GM23338 (cell line): ENCODE data around the gene PRR33. TPM values are rescaled to one million over a fixed set of nuclear protein-coding genes. Genes with fewer than 3 reads are reported as not detected.

Experiments used
- ATAC-seq: fragments of 200-7000 bp; cut with Tn5 transposase; 3 replicates; pipeline ENCODE4 v1.9.1; 2020
- DNase-seq: peaks from one replicate; pipeline ENCODE4 v3.0.0-alpha.2; 2015; ENCODE audit warnings: low spot score
- H2AFZ ChIP-seq: fragments of 200-600 bp; sonication (generic); 2 replicates; pipeline ENCODE4 v1.8.0; 2016; ENCODE audit warnings: antibody characterized with exemption, mild to moderate bottlenecking, moderate library complexity
- H3F3A ChIP-seq: fragments of 200-600 bp; sonication (generic); replicated peaks from 2 replicates; pipeline ENCODE4 v1.8.0; 2017; ENCODE audit warnings: antibody characterized with exemption, mixed run types, low read depth
- H3K27ac ChIP-seq: fragments of 200-600 bp; sonication (generic); 2 replicates; pipeline ENCODE4 v1.6.1; 2016; ENCODE audit warnings: low read depth
- H3K27me3 ChIP-seq: fragments of 200-600 bp; sonication (generic); 2 replicates; pipeline ENCODE4 v1.8.0; 2016; ENCODE audit warnings: mild to moderate bottlenecking, mixed run types, moderate library complexity; ENCODE audit not compliant: insufficient read depth
- H3K36me3 ChIP-seq: fragments of 200-600 bp; sonication (generic); 2 replicates; pipeline ENCODE4 v1.8.0; 2016; ENCODE audit warnings: mild to moderate bottlenecking; ENCODE audit not compliant: insufficient read depth
- H3K4me1 ChIP-seq: fragments of 200-600 bp; sonication (generic); 2 replicates; pipeline ENCODE4 v1.8.0; 2016; ENCODE audit warnings: mild to moderate bottlenecking, moderate library complexity; ENCODE audit not compliant: insufficient read depth
- H3K4me2 ChIP-seq: fragments of 200-600 bp; sonication (generic); 2 replicates; pipeline ENCODE4 v1.7.1; 2017; ENCODE audit warnings: mixed run types
- H3K4me3 ChIP-seq: fragments of 200-600 bp; sonication (generic); 2 replicates; pipeline ENCODE4 v1.6.1; 2016; ENCODE audit warnings: mixed run types
- H3K79me2 ChIP-seq: fragments of 200-600 bp; sonication (generic); replicated peaks from 2 replicates; pipeline ENCODE4 v1.8.0; 2017; ENCODE audit warnings: mild to moderate bottlenecking; ENCODE audit not compliant: insufficient read depth
- H3K9me2 ChIP-seq: fragments of 200-600 bp; sonication (generic); 2 replicates; pipeline ENCODE4 v1.8.0; 2017; ENCODE audit not compliant: insufficient read depth
- H4K20me1 ChIP-seq: fragments of 200-600 bp; sonication (generic); replicated peaks from 2 replicates; pipeline ENCODE4 v1.8.0; 2017; ENCODE audit warnings: mild to moderate bottlenecking; ENCODE audit not compliant: insufficient read depth
- H3K27ac Mint-ChIP-seq: 2 replicates; pipeline ENCODE4 v1.8.0; 2020; ENCODE audit warnings: inconsistent platforms, mild to moderate bottlenecking, moderate library complexity, mixed read lengths
- H3K27me3 Mint-ChIP-seq: 3 replicates; pipeline ENCODE4 v1.8.0; 2022; ENCODE audit warnings: low read depth, mild to moderate bottlenecking, moderate library complexity, mixed read lengths, inconsistent platforms; ENCODE audit not compliant: insufficient read depth, poor library complexity
- H3K36me3 Mint-ChIP-seq: 3 replicates; pipeline ENCODE4 v1.8.0; 2021; ENCODE audit warnings: low read depth, mild to moderate bottlenecking, inconsistent platforms, moderate library complexity, mixed read lengths
- H3K4me1 Mint-ChIP-seq: 3 replicates; pipeline ENCODE4 v1.8.0; 2020; ENCODE audit warnings: mild to moderate bottlenecking, inconsistent platforms, mixed read lengths
- H3K4me3 Mint-ChIP-seq: 3 replicates; pipeline ENCODE4 v1.8.0; 2021; ENCODE audit warnings: moderate library complexity, mild to moderate bottlenecking, inconsistent platforms, mixed read lengths
- H3K9me3 Mint-ChIP-seq: 3 replicates; pipeline ENCODE4 v1.8.0; 2020; ENCODE audit warnings: moderate library complexity, mild to moderate bottlenecking, inconsistent platforms, mixed read lengths
- CREB1 ChIP-seq: fragments of 250-450 bp; sonication (Bioruptor Pico); IDR thresholded peaks from 2 replicates; pipeline ENCODE4 v1.5.0; 2020; ENCODE audit warnings: low read depth, mild to moderate bottlenecking, moderate library complexity
- CTCF ChIP-seq, 2 experiments: fragments of 200-600 bp in 1 of 2; sonication (generic) in 1 of 2; conservative IDR thresholded peaks; 2 replicates each; pipeline versions ENCODE4 v1.5.1 to v1.6.1; 2016 to 2017; ENCODE audit warnings: antibody characterized with exemption in 2 of 2, low read depth in 2 of 2, mild to moderate bottlenecking in 2 of 2, moderate library complexity in 1 of 2
- ETS1 ChIP-seq: IDR thresholded peaks from 2 replicates; pipeline ENCODE4 v1.6.1; 2016; ENCODE audit warnings: antibody characterized with exemption
- EZH2 ChIP-seq: fragments of 200-600 bp; sonication (generic); IDR thresholded peaks from one replicate; pipeline ENCODE4 v1.8.0; 2017; ENCODE audit warnings: antibody characterized with exemption, mild to moderate bottlenecking, low read depth; ENCODE audit not compliant: unreplicated experiment
- EZH2phosphoT487 ChIP-seq: fragments of 200-600 bp; sonication (generic); IDR thresholded peaks from one replicate; pipeline ENCODE4 v1.8.1; 2018; ENCODE audit warnings: antibody characterized with exemption; ENCODE audit not compliant: unreplicated experiment
- JUNB ChIP-seq: IDR thresholded peaks from one replicate; pipeline ENCODE4 v1.6.1; 2016; ENCODE audit warnings: antibody characterized with exemption; ENCODE audit not compliant: unreplicated experiment
- NANOG ChIP-seq: IDR thresholded peaks from 2 replicates; pipeline ENCODE4 v1.6.1; 2016; ENCODE audit warnings: antibody characterized with exemption, borderline replicate concordance
- POLR2AphosphoS5 ChIP-seq: IDR thresholded peaks from 2 replicates; pipeline ENCODE4 v1.6.1; 2016; ENCODE audit warnings: antibody characterized with exemption, low read depth
- REST ChIP-seq: IDR thresholded peaks from one replicate; pipeline ENCODE4 v1.6.1; 2018; ENCODE audit warnings: antibody characterized with exemption; ENCODE audit not compliant: unreplicated experiment
- STAT1 ChIP-seq: IDR thresholded peaks from one replicate; pipeline ENCODE4 v1.6.1; 2016; ENCODE audit warnings: antibody characterized with exemption; ENCODE audit not compliant: unreplicated experiment
- ZNF114 ChIP-seq: fragments of 250-450 bp; sonication (Bioruptor Pico); IDR thresholded peaks from 2 replicates; pipeline ENCODE4 v1.5.0; 2020; ENCODE audit warnings: mild to moderate bottlenecking, moderate library complexity
- ZNF331 ChIP-seq: fragments of 250-450 bp; sonication (Bioruptor Pico); IDR thresholded peaks from 2 replicates; pipeline ENCODE4 v1.5.0; 2020; ENCODE audit warnings: low read depth, mild to moderate bottlenecking, moderate library complexity
- ZNF462 ChIP-seq: fragments of 250-450 bp; sonication (Bioruptor Pico); IDR thresholded peaks from 2 replicates; pipeline ENCODE4 v1.5.0; 2020; ENCODE audit warnings: mild to moderate bottlenecking, moderate library complexity
- polyA plus RNA-seq: library from polyadenylated mRNA; unstranded; fragments of >200 nt; fragmentation: Nextera tagmentation; extraction: Ambion mirVana; gene quantifications from 2 replicates; pipeline ENCODE4 v1.2.1, GENCODE V29; 2016
- total RNA-seq: library from RNA; depleted of rRNA; stranded (reverse); fragments of >200 nt; shearing (Covaris generic); gene quantifications from 2 replicates; pipeline ENCODE4 v1.2.3, GENCODE V29; 2014

Gene PRR33
- total and polyA plus RNA-seq, 2 experiments from 2014 or later = not detected

- H3K36me3 ChIP-seq = no peaks in the 10 kb centered on the region
- DNase-seq (peak; percentile 28), ATAC-seq (peak; percentile 67)
- no peak overlapping the region for H3K4me3 Mint-ChIP-seq
- no peaks in the 10 kb centered on the region for H3K9me2 ChIP-seq
- no peaks in the 10 kb centered on the region for H3K27me3 ChIP-seq
- H3K4me2 ChIP-seq = peak overlapping the region; percentile 24; the same call in 1 of the 2 replicates
- no peak overlapping the region for H3K27ac Mint-ChIP-seq
- H2AFZ ChIP-seq = peak overlapping the region; percentile 94
- H3K27ac ChIP-seq = peak overlapping the region; percentile 69
- H3K9me3 Mint-ChIP-seq = no peaks in the 10 kb centered on the region
- H3K36me3 Mint-ChIP-seq = no peaks in the 10 kb centered on the region
- H4K20me1 ChIP-seq = no peaks in the 10 kb centered on the region
- H3K4me1 ChIP-seq = peaks cover 27% of the 10 kb centered on the region; the same call in 1 of the 2 replicates
- H3K4me1 Mint-ChIP-seq = peaks cover 19% of the 10 kb centered on the region
- no peak overlapping the region for H3K4me3 ChIP-seq
- H3F3A ChIP-seq = no peaks in the 10 kb centered on the region
- H3K79me2 ChIP-seq = no peaks in the 10 kb centered on the region
- peaks cover 3% of the 10 kb centered on the region for H3K27me3 Mint-ChIP-seq
- no peak for TF ChIP-seq ZNF331 (CRISPR knock-in tag)
- TF ChIP-seq STAT1 = no peak
- no peak for TF ChIP-seq EZH2phosphoT487
- no peak for TF ChIP-seq CREB1 (CRISPR knock-in tag)
- TF ChIP-seq ZNF462 = no peak
- no peak for TF ChIP-seq NANOG
- TF ChIP-seq POLR2AphosphoS5 = no peak
- no peak for TF ChIP-seq ZNF114 (CRISPR knock-in tag)
- no peak for TF ChIP-seq JUNB
- TF ChIP-seq REST = no peak
- TF ChIP-seq EZH2 = no peak
- no peak for TF ChIP-seq CTCF (conservative IDR thresholded peaks at IDR 0.05; ENCODE audit: low read depth in 2 of 2)
- TF ChIP-seq ETS1 = no peak
Observed at GRCh38 chr11:1906611-1907423, 15.1 kb upstream of the PRR33 start.
